NB4 (cell line): ENCODE results near the gene MED29.

Experiments used
- CTCF ChIP-seq: IDR thresholded peaks from one replicate; pipeline ENCODE4 v1.5.1; 2012; ENCODE audit warnings: low read depth, low read length
- POLR2A ChIP-seq: IDR thresholded peaks from 2 replicates; pipeline ENCODE4 v1.6.1; 2011; ENCODE audit warnings: mild to moderate bottlenecking; ENCODE audit not compliant: insufficient read length; ENCODE audit errors: extremely low read depth
- TF ChIP-seq, protein P1 (sequence below): IDR thresholded peaks from 2 replicates; pipeline ENCODE4 v1.6.1; 2011; ENCODE audit warnings: low read depth, low read length

- TF ChIP-seq CTCF (no peak), POLR2A (no peak)
- TF ChIP-seq, protein P1, sequence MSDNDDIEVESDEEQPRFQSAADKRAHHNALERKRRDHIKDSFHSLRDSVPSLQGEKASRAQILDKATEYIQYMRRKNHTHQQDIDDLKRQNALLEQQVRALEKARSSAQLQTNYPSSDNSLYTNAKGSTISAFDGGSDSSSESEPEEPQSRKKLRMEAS: no peak
These were observed 25.6 kb upstream of the MED29 start for GRCh38 chr19:39365531-39365930.
